ENCODE data around the gene RFX4.

RFX4 gene

DNA sequence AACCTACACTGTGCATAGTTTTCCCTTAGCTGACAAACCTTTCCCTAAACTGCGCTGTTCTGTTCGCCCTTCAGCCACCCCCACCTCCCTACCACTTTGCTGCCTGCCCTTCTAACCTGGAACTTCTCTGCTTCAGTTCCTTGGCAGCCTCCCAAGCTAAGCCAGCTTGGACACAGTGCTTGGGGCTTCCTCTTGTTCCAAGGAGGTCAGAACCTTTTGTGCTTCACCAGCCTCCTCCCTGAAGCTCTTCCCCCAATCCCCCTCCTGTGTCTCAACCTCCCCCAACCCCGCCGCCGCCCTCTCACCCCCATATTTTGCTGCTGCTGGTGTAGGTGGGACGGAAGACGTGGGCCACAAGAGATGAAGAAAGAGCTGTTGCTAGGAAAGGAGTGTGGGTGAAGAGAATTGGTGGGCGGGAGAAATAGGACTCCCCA is 183.6 kb downstream of the RFX4 start:
- DNase-seq (ENCODE audit: low read depth), result no peak

GRCh38 chr12:106767206-106767605 is 184.4 kb downstream of the RFX4 start:
- no peak for DNase-seq (ENCODE audit: low read depth)

DNA sequence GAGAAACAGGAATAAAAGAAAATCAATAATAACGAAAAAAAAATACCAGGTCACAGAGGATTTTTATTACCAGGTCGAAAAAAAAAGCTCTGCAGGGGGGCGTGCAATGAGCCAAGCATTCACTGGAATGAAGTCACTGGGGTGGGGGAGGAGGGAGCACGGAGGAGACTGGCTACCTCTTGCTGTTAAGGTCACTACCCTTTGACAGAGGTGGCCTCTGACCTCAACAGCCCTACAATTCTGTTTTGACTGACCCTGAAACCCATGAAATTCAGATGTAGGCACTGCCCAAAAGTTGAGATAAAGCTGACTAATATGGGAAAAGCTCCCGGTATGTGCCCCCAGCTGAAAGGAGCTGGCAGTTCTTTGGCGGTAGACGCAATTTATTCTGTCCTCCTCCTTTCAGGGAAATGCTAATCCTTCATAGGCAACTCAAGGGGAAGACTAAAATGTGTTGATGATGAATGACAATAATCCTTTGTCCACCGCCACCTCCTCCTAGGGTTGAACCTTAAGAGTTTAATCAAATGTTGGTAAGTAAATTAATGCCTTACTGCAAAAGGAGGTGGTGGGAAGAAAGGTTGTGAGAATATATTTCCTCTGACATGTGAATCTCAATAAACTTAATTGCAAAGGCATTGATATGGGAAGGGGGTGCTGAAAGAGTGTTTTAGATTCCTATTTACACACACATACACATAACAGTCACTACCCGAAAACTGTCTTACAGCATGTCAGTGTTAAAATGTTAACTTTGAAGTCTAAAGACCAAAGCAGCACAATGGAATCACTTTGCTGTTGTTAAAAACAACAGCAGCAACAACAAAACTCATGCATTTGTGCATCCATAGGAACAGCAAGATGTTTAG is 185.4 kb downstream of the RFX4 start:
- no peak for DNase-seq (ENCODE audit: low read depth)

DNA sequence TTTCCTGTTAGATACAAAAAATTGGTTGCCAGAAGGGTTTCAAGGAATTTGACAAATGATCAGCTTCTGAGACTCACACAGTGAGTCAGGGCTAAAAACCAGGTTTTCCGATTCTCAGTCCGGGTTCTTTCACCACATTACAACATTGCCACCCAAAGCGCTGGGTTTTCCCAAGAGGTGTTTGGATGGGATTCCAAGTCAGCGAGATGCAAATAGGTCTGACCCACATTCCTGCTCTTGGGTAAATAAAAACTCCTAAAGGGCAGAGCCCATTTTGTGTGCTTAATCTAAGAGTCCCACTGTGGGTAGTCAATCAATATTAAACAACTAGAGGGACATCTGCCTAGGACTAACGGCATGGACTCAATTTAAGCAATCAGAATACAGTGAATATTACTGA is 186.3 kb downstream of the RFX4 start:
- peak; percentile 27 for DNase-seq (ENCODE audit: low read depth)

- no peak for DNase-seq (ENCODE audit: low read depth)
Observed at GRCh38 chr12:106769546-106769945, 186.7 kb downstream of the RFX4 start.

- no peak for DNase-seq (ENCODE audit: low read depth)
Observed at GRCh38 chr12:106771425-106771824, 188.6 kb downstream of the RFX4 start.

DNA sequence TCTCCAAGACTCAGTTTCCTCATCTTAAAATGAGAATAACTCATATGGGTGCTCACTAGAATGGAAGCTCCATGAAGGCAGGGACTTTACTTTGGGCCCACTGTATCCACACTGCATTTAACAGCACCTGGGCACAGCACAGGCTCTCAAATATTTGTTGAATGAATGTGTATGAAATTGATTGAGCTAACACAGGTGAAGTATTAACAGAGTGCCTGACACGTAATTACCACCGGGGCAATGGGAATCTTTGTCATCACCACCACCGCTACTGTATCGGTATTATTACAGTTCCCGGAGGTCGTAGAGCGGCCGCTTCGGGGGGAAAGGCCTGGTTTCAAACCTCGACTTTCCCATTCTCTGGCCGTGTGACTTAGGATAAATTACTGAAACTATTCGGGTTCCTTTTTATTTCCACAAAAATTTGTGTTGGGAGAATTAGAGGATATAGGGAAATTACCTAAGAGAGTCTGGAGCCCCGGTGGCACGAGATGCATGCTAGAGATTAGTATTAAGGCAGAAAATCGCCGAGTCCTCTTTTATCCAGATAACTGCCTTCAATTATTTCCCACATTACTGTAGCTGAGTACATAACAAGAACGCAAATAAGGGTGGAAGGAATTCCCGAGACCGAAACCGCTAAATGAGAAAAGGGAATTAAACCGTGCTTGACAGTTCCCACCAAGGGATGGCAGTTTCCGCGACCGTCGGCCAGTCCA is 190.6 kb downstream of the RFX4 start:
- DNase-seq (ENCODE audit: low read depth), result no peak

DNA sequence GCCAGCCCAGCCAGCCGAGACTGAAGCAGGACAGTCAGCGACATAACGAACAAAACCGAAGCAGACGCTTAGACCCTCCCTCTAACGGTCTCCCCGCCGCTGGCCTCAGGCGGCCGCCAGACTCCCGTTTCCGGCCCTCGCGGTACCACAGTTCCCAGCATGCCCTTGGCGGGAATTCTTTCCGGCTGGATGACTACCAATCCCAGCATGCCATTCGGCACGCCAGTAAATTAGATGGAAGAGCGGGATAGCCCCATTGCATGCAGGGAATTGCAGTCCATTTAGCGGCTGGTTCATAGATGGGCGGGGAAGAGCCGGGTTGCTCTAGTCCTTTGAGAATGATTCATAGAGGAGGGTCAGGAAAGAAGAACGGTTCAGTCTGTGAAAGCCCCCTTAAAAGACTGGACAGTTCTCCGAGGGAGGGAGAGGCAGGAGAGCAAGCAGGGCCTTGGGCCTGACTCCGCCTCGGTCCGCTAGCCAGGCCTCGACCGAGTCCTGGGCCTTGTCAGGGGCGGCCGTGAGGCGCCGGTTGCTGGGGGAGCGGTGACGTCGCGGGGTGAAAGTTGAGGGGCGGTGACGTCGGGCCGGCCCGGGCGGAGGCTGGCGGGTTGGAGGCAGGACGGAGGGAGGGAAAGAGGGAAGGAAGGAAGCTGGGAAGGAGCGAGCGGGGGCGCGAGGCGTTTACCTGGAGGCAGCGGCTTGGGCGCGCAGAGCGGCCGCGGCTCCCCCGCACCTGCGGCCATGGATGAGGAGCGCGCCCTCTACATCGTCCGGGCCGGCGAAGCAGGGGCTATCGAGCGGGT is 191.4 kb downstream of the RFX4 start, which contains the start of gene RIC8B:
TSS of gene RIC8B (plus strand) at position 678 of the 803 bp plus-strand sequence. CDS start at position 742, 64 bp downstream.
- DNase-seq (ENCODE audit: low read depth), result peak; percentile 97

DNA sequence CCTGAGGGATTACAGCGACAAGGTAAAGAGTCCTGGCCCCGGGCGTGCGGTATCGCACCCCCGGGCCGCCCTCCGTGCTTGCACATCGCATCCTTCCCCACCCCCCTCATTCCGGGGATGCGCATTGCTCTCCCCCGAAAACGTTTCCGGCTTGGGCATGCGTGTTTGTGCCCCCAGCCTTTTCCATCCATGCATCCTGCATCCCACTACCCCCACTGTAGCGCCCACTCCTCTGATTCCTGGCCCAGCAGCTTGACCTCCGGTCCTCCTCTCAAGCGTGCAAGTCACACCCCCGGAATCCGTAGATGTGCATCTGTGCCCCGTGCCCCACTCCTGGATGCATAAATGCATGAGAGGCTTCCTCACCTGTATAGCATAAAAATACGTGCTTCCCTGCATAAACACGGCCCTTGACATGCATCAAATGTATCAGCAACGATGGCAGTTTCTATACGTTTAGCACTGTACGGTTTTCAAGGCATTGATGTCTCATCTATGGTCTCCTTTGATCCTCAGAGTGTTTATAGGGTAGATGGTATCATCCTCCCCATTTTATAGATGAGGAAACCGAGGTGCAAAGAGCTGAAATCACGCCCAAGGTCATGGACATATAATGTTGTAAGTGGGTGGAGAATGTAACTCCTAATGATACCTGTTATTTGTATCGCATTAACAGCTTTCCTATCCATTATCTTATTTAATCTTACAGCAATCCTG is 192.2 kb downstream of the RFX4 start:
- no peak for DNase-seq (ENCODE audit: low read depth)

- DNase-seq (ENCODE audit: low read depth), result no peak
Observed at GRCh38 chr12:106776897-106777296, 194.1 kb downstream of the RFX4 start.

GRCh38 chr12:106780010-106780631 is 197.3 kb downstream of the RFX4 start:
- DNase-seq (ENCODE audit: low read depth), result no peak

DNA sequence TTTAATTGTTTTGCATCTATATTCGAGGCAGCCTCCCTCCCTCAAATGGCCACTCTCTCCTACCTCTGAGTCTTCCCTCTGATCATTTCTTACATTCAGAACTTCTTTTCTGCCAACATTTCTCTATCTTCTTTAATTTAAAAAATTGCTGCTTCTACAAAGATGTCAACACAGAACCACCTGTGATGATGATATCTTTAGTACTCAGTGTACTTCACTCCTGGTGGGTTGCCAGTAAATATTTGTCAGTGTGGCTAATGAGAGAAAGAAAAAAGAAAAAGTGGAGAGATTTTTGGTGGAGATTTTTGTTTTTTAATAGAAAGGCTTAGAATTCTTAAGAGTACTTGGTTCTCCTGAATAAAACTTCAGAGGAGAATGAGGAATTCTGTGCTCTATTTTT is 199.8 kb downstream of the RFX4 start:
- no peak for DNase-seq (ENCODE audit: low read depth)

DNA sequence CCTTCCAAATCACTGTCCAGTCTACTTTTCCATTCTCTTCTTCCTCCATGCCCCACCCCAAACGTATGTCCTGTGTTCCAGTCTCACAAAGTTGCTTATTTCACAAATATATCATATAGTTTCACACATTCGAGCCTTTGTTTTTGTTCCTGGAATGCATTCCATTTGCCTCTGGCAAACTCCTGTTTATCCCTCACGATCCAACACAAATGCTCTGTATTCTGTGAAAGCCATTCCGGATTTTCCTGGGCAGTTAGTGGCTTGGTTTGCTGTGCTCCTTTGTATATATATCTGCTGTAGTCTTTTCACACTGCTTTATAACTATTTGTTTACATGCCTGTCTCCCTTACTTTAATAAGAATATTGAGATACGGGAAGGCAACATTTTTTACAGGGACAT is 200.7 kb downstream of the RFX4 start:
- no peak for DNase-seq (ENCODE audit: low read depth)

GRCh38 chr12:106790020-106790419 is 207.2 kb downstream of the RFX4 start:
- no peak for DNase-seq (ENCODE audit: low read depth)

GRCh38 chr12:106791531-106791930 is 208.7 kb downstream of the RFX4 start:
- DNase-seq (ENCODE audit: low read depth), result no peak

- no peak for DNase-seq (ENCODE audit: low read depth)
Observed at GRCh38 chr12:106794369-106794768, 211.6 kb downstream of the RFX4 start.

DNA sequence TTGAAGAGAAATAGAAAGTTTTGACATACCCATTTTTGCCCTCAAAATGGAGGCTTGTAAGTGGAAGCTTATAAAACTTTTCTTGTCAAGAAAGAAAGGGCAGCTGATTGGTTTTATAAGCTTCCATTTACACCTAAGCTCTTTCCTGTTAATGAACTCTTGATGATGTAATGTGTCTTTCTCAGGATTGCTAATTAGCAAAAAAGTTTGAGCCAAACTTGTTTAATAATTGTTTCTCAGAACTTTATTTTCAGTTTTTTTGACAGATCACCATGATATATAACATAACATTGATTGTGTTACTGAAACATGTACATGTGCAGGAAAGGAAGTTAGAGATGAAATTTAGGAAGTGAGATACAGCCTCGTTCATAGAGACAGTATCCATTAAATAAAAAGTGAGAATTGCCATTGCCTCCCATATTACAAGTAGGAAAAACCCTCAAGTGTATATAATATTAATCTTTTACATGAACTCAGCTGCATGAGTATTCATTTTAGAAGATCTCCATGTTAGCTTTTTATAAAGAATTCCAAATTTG is 218.4 kb downstream of the RFX4 start:
- DNase-seq (ENCODE audit: low read depth), result no peak

GRCh38 chr12:106801830-106802533 is 219.2 kb downstream of the RFX4 start:
- no peak for DNase-seq (ENCODE audit: low read depth)

- no peak for DNase-seq (ENCODE audit: low read depth)
Observed at GRCh38 chr12:106804668-106805067, 221.9 kb downstream of the RFX4 start.

Data from GM04503 (cell line).